Keratinocyte (primary cell): ENCODE data around the gene C2. TPM values are rescaled to one million over a fixed set of nuclear protein-coding genes. Genes with fewer than 3 reads are reported as not detected.
A peak's percentile ranks its signal among the peaks of the same experiment; 100 is the strongest.

ENCODE experiments used
- DNase-seq: peaks from one replicate; pipeline ENCODE4 v3.0.0-alpha.2; 2011; ENCODE audit warnings: low read depth, missing footprints, low spot score
- FAIRE-seq: peaks from 2 replicates; lab custom pipeline; 2011; peaks lifted over from hg19 to GRCh38; lab: Jason Lieb, UNC
- H2AFZ ChIP-seq: 2 replicates; pipeline ENCODE4 v1.6.0; 2012; ENCODE audit warnings: low read length, control low read depth, inconsistent platforms; ENCODE audit not compliant: control insufficient read depth
- H3K27ac ChIP-seq: 2 replicates; pipeline ENCODE4 v1.5.1; 2011; ENCODE audit warnings: low read length; ENCODE audit not compliant: control insufficient read depth, insufficient read depth
- H3K27me3 ChIP-seq: 3 replicates; pipeline ENCODE4 v1.6.0; 2011; ENCODE audit warnings: low read length; ENCODE audit not compliant: control insufficient read depth, insufficient read depth; ENCODE audit errors: extremely low read depth
- H3K36me3 ChIP-seq, 2 experiments: 2 replicates in 1 of 2; 3 replicates in 1 of 2; pipeline ENCODE4 v1.5.1; 2011; ENCODE audit warnings: low read length in 2 of 2, mild to moderate bottlenecking in 1 of 2; ENCODE audit not compliant: control insufficient read depth in 2 of 2, insufficient read depth in 2 of 2; ENCODE audit errors: extremely low read depth in 1 of 2
- H3K4me1 ChIP-seq: 3 replicates; pipeline ENCODE4 v1.5.1; 2011; ENCODE audit warnings: low read length; ENCODE audit not compliant: control insufficient read depth, insufficient read depth; ENCODE audit errors: extremely low read depth
- H3K4me2 ChIP-seq: 3 replicates; pipeline ENCODE4 v1.6.0; 2011; ENCODE audit warnings: low read depth, low read length; ENCODE audit not compliant: control insufficient read depth, insufficient read depth; ENCODE audit errors: extremely low read depth
- H3K4me3 ChIP-seq, 3 experiments: fragments of 200-600 bp in 1 of 3; sonication (generic) in 1 of 3; 2 replicates in 2 of 3; 3 replicates in 1 of 3; pipeline ENCODE4 v1.5.1; 2011 to 2016; ENCODE audit warnings: low read length in 3 of 3, mild to moderate bottlenecking in 3 of 3, control low read depth in 2 of 3, inconsistent platforms in 1 of 3, low read depth in 1 of 3, mixed read lengths in 1 of 3, mixed run types in 1 of 3, moderate library complexity in 1 of 3; ENCODE audit not compliant: control insufficient read depth in 2 of 3, insufficient read depth in 2 of 3; ENCODE audit errors: extremely low read depth in 1 of 3
- H3K79me2 ChIP-seq: 2 replicates; pipeline ENCODE4 v1.6.0; 2012; ENCODE audit warnings: low read length; ENCODE audit not compliant: control insufficient read depth, insufficient read depth
- H3K9ac ChIP-seq: 3 replicates; pipeline ENCODE4 v1.6.0; 2011; ENCODE audit warnings: low read length; ENCODE audit not compliant: control insufficient read depth, insufficient read depth; ENCODE audit errors: extremely low read depth
- H3K9me1 ChIP-seq: 3 replicates; pipeline ENCODE4 v1.6.0; 2011; ENCODE audit warnings: low read length; ENCODE audit not compliant: control insufficient read depth, insufficient read depth; ENCODE audit errors: extremely low read depth
- H3K9me3 ChIP-seq: 2 replicates; pipeline ENCODE4 v1.5.1; 2012; ENCODE audit warnings: low read depth, low read length; ENCODE audit not compliant: control insufficient read depth
- H4K20me1 ChIP-seq: 3 replicates; pipeline ENCODE4 v1.6.0; 2011; ENCODE audit warnings: low read length; ENCODE audit not compliant: control insufficient read depth, insufficient read depth; ENCODE audit errors: extremely low read depth
- EZH2 ChIP-seq: IDR thresholded peaks from one replicate; pipeline ENCODE4 v1.6.1; 2012; ENCODE audit warnings: inconsistent platforms, mild to moderate bottlenecking, low read length, moderate library complexity
- dilution Hi-C: fragments of 300-500 bp; cut with MboI; formaldehyde crosslinking; loops from one replicate; pipeline ENCODE4 v1.7.0; 2020; ENCODE audit warnings: low sequenced_read_pairs; ENCODE audit not compliant: extremely low pct_ligation_motif_present
- polyA plus RNA-seq, 5 experiments: library from polyadenylated mRNA; depleted of rRNA in 3 of 5; stranded (reverse) in 3 of 5; stranded (forward) in 1 of 5; unstranded in 1 of 5; fragments of >200 nt; gene quantifications; 1 replicate in 1 of 5; 2 replicates in 3 of 5; 3 replicates in 1 of 5; pipeline versions ENCODE4 v1.2.1 to v1.2.3, GENCODE V29; 2011 to 2012; ENCODE audit warnings: missing spikeins in 2 of 5, low read depth in 1 of 5, low replicate concordance in 1 of 5
- TF ChIP-seq, protein P1 (sequence below), 3 experiments: IDR thresholded peaks in 1 of 3; conservative IDR thresholded peaks in 1 of 3; optimal IDR thresholded peaks in 1 of 3; 2 replicates in 2 of 3; 3 replicates in 1 of 3; pipeline versions ENCODE3 to v1.5.1; 2011; ENCODE audit warnings: low read length in 3 of 3, mild to moderate bottlenecking in 3 of 3, moderate library complexity in 2 of 3, control low read depth in 1 of 3, inconsistent platforms in 1 of 3; ENCODE audit not compliant: insufficient read depth in 2 of 3; ENCODE audit errors: extremely low read depth in 1 of 3

The C2 gene
- polyA plus RNA-seq, 1 donor (not counting 4 experiments of a cell fraction or from before 2014, with no cell fraction given) = not detected

DNA sequence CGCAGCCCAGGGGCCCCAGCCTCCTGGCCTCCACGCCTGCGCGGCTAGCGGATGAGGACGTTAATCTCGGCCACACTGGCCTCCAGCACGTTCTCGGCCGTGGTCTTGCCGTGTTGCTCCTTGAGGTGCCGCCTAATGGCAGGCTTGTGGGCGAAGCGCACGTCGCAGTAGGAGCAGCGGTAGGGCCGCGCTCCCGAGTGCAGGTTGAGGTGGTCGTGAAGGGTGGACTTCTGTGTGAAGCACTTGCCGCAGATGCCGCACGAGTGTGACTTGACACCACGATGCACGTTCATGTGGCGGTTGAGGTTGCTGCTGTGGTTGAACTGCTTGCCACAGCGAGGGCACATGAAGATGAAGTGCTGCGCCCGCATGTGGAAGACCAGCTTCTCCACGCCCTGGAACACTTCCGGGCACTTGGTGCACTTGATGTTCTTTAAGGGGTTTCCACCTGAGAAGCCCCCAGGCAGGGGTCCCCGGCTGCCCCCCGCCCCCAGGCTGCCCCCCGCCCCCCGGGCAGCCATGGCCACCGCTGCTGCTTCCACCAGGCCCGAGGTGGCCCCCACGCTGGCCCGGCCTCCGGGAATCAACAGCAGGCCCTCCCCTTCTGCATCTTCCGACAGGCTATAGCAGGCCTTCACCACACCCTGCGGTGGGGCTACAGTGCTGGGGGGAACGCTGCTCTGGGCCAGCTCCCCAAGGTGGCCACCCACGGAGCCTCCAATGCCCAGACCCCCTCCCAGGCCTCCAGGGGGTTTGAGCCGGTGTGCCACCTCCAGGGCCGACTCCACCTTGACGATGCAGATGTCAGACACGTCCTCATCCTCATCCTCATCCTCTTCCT is 27.4 kb upstream of the C2 start:
- Histone ChIP-seq H3K27ac (no peak overlapping the region), H3K79me2 (no peaks in the 10 kb centered on the region), H3K4me2 (no peak overlapping the region), H3K9me1 (no peaks in the 10 kb centered on the region), H3K36me3 (peaks cover 1 to 5% of the 10 kb centered on the region in 2 experiments), H3K4me3 (no peak overlapping the region), H3K9ac (no peak overlapping the region), H3K9me3 (no peaks in the 10 kb centered on the region), H3K27me3 (no peaks in the 10 kb centered on the region), H2AFZ (no peak overlapping the region), H4K20me1 (no peaks in the 10 kb centered on the region), H3K4me1 (peaks cover 13% of the 10 kb centered on the region)
- TF ChIP-seq, protein P1, sequence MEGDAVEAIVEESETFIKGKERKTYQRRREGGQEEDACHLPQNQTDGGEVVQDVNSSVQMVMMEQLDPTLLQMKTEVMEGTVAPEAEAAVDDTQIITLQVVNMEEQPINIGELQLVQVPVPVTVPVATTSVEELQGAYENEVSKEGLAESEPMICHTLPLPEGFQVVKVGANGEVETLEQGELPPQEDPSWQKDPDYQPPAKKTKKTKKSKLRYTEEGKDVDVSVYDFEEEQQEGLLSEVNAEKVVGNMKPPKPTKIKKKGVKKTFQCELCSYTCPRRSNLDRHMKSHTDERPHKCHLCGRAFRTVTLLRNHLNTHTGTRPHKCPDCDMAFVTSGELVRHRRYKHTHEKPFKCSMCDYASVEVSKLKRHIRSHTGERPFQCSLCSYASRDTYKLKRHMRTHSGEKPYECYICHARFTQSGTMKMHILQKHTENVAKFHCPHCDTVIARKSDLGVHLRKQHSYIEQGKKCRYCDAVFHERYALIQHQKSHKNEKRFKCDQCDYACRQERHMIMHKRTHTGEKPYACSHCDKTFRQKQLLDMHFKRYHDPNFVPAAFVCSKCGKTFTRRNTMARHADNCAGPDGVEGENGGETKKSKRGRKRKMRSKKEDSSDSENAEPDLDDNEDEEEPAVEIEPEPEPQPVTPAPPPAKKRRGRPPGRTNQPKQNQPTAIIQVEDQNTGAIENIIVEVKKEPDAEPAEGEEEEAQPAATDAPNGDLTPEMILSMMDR (optimal IDR thresholded peaks at IDR 0.05 in 1 of 3, IDR thresholded peaks at IDR 0.05 in 1 of 3, conservative IDR thresholded peaks at IDR 0.05 in 1 of 3; ENCODE audit: extremely low read depth in 1 of 3, insufficient read depth in 2 of 3, low read length in 3 of 3) = no peak
- no peak for TF ChIP-seq EZH2
- no peak for FAIRE-seq
- DNase-seq = no peak
- dilution Hi-C loops = no loop called here

DNA sequence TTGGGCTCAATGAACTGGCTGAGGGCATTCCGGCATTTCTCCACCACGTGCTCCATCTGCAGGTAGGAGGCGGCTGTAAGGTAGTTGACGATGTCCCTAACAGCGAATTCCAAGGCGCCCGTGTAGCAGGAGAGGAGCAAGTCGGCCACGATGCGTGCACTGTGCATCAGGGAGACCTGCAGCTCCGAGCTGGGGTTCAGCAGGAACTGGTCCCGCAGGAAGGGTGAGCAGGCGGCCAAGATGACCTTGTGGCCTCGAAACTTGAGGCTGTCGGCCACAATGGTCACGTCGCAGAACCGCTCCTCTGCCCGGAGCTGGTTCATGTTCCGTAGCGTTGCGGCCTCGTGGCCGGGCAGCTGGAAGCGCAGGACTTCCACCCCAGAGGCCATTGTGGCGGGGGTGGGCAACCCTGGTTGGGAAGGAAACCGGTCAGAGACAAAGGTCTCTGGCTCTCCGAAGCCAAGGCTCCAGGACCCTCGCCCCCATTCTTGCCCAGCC is 26.6 kb upstream of the C2 start:
- H3K9ac ChIP-seq = no peak overlapping the region
- dilution Hi-C loops = no loop called here
- no peaks in the 10 kb centered on the region for H3K27me3 ChIP-seq
- peaks cover 1 to 2% of the 10 kb centered on the region in 2 experiments for H3K36me3 ChIP-seq
- H3K9me1 ChIP-seq = no peaks in the 10 kb centered on the region
- H3K9me3 ChIP-seq = no peaks in the 10 kb centered on the region
- FAIRE-seq = no peak
- peak overlapping the region; percentile 85 for H3K4me2 ChIP-seq
- H2AFZ ChIP-seq = no peak overlapping the region
- no peaks in the 10 kb centered on the region for H3K79me2 ChIP-seq
- H3K4me1 ChIP-seq = peaks cover 13% of the 10 kb centered on the region
- no peak overlapping the region for H3K27ac ChIP-seq
- no peaks in the 10 kb centered on the region for H4K20me1 ChIP-seq
- peak overlapping the region; percentile 37 to 71 (median 57) for H3K4me3 ChIP-seq
- no peak for DNase-seq
- no peak for TF ChIP-seq EZH2
- TF ChIP-seq, protein P1 (optimal IDR thresholded peaks at IDR 0.05 in 1 of 3, IDR thresholded peaks at IDR 0.05 in 1 of 3, conservative IDR thresholded peaks at IDR 0.05 in 1 of 3; ENCODE audit: extremely low read depth in 1 of 3, insufficient read depth in 2 of 3, low read length in 3 of 3) = peak in 1 of 3 experiments; percentile 1
